ENCODE results near the gene ATP12A.

ATP12A gene

DNA sequence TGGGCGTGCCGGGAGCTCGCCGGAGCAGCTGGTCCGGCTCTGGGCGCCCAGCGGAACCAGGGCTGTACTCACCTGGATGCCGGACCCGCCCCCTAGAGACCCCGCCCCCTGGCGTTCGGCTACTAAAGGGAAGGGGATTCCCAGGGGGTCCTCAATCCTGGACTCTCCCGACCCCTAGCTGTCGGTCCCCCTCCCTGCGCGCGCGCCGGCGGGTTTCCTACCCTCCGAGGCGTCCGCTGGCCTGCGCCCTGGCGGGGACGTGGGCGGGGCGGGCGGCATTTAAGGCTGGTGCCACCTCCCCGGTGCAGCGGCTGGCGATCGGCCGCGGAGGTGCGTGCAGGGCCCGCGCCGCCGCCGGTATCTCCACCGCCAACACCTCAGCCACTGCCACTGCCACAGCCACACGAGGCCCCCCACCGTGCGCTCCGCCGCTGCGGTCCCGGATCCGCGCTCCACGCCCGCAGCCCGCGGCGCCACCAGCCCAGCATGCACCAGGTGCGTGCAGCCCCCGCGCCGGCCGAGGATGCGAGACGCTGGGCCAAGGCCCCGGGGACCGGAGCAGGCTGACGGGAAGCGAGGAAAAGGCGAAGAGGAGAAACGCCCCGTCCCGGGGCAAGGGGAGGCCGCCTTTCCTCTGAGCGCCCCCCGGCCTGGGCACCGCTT lies at the start of gene ATP12A:
TSS of gene ATP12A (plus strand) at position 151 of the 663 bp plus-strand sequence. CDS start at position 487, 336 bp downstream.
- peaks cover 8% of the 10 kb centered on the region for H3K4me1 ChIP-seq (ENCODE audit: control insufficient read depth, insufficient read depth, low read length)
- H3K9ac ChIP-seq (ENCODE audit: low read length in 2 of 2): no peak within 1 kb of the TSS
- no peaks in the 10 kb centered on the region for H3K9me3 ChIP-seq (ENCODE audit: control insufficient read depth in 2 of 2, low read length in 2 of 2)
- H3K27ac ChIP-seq (ENCODE audit: low read length): no peak within 1 kb of the TSS
- H3K4me3 ChIP-seq (ENCODE audit: low read length in 2 of 2): peak within 1 kb of the TSS in 1 of 2 donors; percentile 49
- H3K36me3 ChIP-seq (ENCODE audit: control insufficient read depth in 2 of 2, insufficient read depth in 2 of 2, low read length in 2 of 2): no peaks in the 10 kb centered on the region
- H3K27me3 ChIP-seq (ENCODE audit: control insufficient read depth in 1 of 2, insufficient read depth in 2 of 2, low read length in 2 of 2): peaks cover 17 to 22% of the 10 kb centered on the region in 2 donors

DNA sequence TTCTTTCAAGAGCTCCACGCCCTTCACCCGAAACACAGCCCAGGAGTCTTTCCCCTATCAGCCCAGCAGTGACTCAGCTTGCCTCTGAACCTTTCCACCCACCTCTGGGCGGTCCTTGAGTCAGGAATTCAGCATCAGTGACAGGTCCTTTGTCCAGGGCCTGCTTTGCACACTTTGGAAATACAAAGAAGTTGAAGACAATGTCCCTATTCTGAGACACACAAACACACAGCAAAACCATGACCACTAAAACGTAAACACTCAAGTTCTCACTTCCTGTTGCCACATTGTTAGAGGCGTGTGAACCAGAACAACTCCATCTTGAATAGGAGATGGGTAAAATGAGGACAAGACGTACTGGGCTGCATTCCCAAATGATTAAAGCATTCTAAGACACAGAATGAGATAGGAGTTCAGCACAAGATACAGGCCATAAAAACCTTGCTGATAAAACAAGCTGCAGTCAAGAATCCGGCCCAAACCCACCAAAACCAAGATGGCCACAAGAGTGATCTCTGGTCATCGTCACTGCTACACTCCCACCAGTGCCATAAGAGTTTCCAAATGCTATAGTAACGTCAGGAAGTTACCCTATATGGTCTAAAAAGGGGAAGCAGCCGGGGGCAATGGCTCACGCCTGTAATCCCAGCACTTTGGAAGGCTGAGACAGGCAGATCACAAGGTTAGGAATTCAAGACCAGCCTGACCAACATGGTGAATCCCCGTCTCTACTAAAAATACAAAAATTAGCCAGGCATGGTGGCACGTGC lies 49.2 kb upstream of the ATP12A start:
- Histone ChIP-seq H3K4me3 (ENCODE audit: low read length in 2 of 2) (no peak overlapping the region), H3K36me3 (ENCODE audit: control insufficient read depth in 2 of 2, insufficient read depth in 2 of 2, low read length in 2 of 2) (no peaks in the 10 kb centered on the region), H3K27ac (ENCODE audit: low read length) (no peak overlapping the region), H3K9me3 (ENCODE audit: control insufficient read depth in 2 of 2, low read length in 2 of 2) (no peaks in the 10 kb centered on the region), H3K9ac (ENCODE audit: low read length in 2 of 2) (no peak overlapping the region), H3K4me1 (ENCODE audit: control insufficient read depth, insufficient read depth, low read length) (no peaks in the 10 kb centered on the region), H3K27me3 (ENCODE audit: control insufficient read depth in 1 of 2, insufficient read depth in 2 of 2, low read length in 2 of 2) (no peaks in the 10 kb centered on the region)

DNA sequence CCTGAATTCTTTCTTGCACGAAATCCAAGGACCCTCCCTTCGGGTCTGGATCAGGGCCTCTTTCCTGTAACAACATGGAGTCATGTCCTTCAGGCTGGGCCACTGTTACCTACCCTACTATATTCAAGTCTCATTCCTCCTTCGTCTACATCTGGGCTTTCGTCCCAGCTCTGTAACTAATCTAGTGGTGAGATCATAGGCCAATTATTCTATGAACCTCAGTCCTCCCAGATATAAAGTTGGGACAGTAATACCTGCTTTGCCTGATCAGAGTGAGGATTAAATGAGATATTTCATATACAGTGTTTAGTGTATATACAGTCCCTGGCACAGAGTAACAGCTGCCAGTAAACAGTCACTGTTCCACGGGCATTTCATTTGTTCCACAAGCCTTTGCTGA lies 48.3 kb upstream of the ATP12A start:
- Histone ChIP-seq H3K27ac (ENCODE audit: low read length) (no peak overlapping the region), H3K4me3 (ENCODE audit: low read length in 2 of 2) (no peak overlapping the region)

DNA sequence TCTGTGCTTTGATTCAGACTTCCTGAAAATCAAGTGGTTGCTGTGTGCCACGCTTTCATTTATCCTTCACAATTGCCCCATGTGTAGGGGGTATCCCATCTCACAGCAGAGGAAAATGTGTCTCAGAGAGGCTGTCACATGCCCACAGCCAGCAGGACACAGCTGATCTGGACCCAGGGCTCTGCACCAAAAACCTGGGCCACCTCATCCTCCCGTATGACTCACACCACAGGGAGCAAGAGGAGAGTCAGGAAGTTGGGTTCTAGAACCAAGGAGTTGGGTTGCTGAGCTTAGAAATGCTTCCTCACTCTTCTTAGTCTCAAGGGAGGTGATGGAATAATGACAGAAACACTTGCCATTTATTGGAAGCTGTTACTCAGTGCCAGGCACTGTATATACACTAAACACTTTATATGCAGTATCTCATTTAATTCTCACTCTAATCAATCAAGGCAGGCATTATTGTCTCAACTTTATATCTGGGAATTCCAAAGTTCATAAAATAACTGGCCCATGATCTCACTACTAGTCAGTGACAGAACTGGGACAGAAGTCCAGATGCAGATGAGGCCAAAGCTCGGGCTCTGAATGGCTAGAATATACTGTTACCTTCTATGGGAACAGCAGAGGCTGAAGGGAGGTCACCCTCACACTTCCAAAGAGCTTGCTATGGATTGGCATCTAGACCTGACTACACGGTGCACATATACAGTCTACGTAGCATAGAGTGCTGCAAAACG lies 47.7 kb upstream of the ATP12A start:
- H3K4me3 ChIP-seq (ENCODE audit: low read length in 2 of 2): no peak overlapping the region
- H3K9ac ChIP-seq (ENCODE audit: low read length in 2 of 2): no peak overlapping the region
- H3K9me3 ChIP-seq (ENCODE audit: control insufficient read depth in 2 of 2, low read length in 2 of 2): no peaks in the 10 kb centered on the region
- H3K27ac ChIP-seq (ENCODE audit: low read length): no peak overlapping the region
- H3K27me3 ChIP-seq (ENCODE audit: control insufficient read depth in 1 of 2, insufficient read depth in 2 of 2, low read length in 2 of 2): no peaks in the 10 kb centered on the region
- H3K36me3 ChIP-seq (ENCODE audit: control insufficient read depth in 2 of 2, insufficient read depth in 2 of 2, low read length in 2 of 2): no peaks in the 10 kb centered on the region
- H3K4me1 ChIP-seq (ENCODE audit: control insufficient read depth, insufficient read depth, low read length): no peaks in the 10 kb centered on the region

More for the DNA sequence above, 48.3 kb upstream of the ATP12A start:
- Histone ChIP-seq H3K9ac (ENCODE audit: low read length in 2 of 2) (no peak overlapping the region), H3K4me1 (ENCODE audit: control insufficient read depth, insufficient read depth, low read length) (no peaks in the 10 kb centered on the region), H3K9me3 (ENCODE audit: control insufficient read depth in 2 of 2, low read length in 2 of 2) (no peaks in the 10 kb centered on the region), H3K27me3 (ENCODE audit: control insufficient read depth in 1 of 2, insufficient read depth in 2 of 2, low read length in 2 of 2) (no peaks in the 10 kb centered on the region), H3K36me3 (ENCODE audit: control insufficient read depth in 2 of 2, insufficient read depth in 2 of 2, low read length in 2 of 2) (no peaks in the 10 kb centered on the region)

DNA sequence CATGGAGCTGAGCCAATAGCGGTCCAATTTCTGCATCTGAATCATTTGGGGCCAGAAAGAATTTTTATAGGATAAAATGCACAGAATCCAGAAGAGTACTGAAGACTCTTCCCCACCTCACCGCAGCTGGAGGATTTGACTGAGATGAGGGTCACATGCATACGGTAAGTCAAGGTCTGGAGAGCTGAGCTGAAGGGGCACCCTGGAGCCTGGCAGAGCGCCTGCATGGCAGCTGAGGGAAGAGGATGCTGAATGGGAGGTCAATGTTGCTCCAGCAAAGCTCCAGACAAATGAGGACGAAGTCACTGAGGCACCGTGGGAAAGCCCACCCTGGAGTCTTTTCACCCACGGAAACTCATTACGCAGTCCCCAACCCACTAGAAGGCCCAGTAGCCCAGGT lies 43.4 kb upstream of the ATP12A start:
- no peaks in the 10 kb centered on the region for H3K9me3 ChIP-seq (ENCODE audit: control insufficient read depth in 2 of 2, low read length in 2 of 2)
- H3K27ac ChIP-seq (ENCODE audit: low read length): no peak overlapping the region
- H3K27me3 ChIP-seq (ENCODE audit: control insufficient read depth in 1 of 2, insufficient read depth in 2 of 2, low read length in 2 of 2): peaks cover 0 to 6% of the 10 kb centered on the region in 2 donors
- H3K4me1 ChIP-seq (ENCODE audit: control insufficient read depth, insufficient read depth, low read length): no peaks in the 10 kb centered on the region
- no peak overlapping the region for H3K9ac ChIP-seq (ENCODE audit: low read length in 2 of 2)
- H3K4me3 ChIP-seq (ENCODE audit: low read length in 2 of 2): no peak overlapping the region
- no peaks in the 10 kb centered on the region for H3K36me3 ChIP-seq (ENCODE audit: control insufficient read depth in 2 of 2, insufficient read depth in 2 of 2, low read length in 2 of 2)

DNA sequence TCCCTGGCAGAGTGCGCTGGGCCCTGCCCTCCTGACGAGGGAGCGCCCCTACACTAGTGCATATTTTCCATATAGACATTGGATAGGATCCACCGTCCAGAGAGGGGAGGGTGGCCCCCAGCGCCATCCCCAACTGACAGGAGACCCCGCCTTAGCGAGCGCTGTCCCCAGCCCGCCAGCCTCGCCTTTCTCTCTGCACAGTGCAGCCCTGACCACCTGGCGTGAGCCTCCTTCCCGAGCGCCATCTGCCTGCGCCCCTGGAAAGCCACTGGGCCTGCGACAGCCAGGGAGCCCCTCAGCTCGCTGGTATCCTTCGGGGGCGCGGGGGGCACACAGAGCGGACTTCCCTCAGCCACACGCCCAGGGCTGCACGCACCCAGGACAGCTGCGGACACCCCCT lies 42.1 kb upstream of the ATP12A start:
- no peaks in the 10 kb centered on the region for H3K4me1 ChIP-seq (ENCODE audit: control insufficient read depth, insufficient read depth, low read length)

DNA sequence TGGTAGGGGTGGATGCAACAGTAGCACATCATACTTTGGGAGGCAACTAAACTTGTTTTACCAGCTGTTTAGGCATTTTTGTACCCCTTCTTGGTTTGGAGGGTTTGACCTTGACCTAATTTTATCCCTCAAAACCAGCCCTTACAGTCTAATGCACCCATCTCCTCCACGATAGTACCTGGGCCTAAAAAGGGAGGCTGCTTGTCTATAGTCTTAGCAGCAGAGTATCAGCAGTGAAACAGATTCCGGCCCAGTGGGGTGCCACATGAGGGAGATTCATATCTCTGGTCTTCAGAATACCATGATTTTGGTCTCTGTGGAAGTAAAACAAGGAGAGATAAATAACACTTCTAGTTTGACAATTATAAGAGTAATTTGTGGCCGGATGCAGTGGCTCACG lies 39.5 kb upstream of the ATP12A start:
- Histone ChIP-seq H3K36me3 (ENCODE audit: control insufficient read depth in 2 of 2, insufficient read depth in 2 of 2, low read length in 2 of 2) (no peaks in the 10 kb centered on the region), H3K9me3 (ENCODE audit: control insufficient read depth in 2 of 2, low read length in 2 of 2) (no peaks in the 10 kb centered on the region), H3K4me1 (ENCODE audit: control insufficient read depth, insufficient read depth, low read length) (no peaks in the 10 kb centered on the region)

More for the DNA sequence above, 42.1 kb upstream of the ATP12A start:
- H3K27me3 ChIP-seq (ENCODE audit: control insufficient read depth in 1 of 2, insufficient read depth in 2 of 2, low read length in 2 of 2): peaks cover 0 to 6% of the 10 kb centered on the region in 2 donors
- no peak overlapping the region for H3K9ac ChIP-seq (ENCODE audit: low read length in 2 of 2)
- H3K27ac ChIP-seq (ENCODE audit: low read length): no peak overlapping the region
- H3K4me3 ChIP-seq (ENCODE audit: low read length in 2 of 2): no peak overlapping the region
- no peaks in the 10 kb centered on the region for H3K9me3 ChIP-seq (ENCODE audit: control insufficient read depth in 2 of 2, low read length in 2 of 2)
- no peaks in the 10 kb centered on the region for H3K36me3 ChIP-seq (ENCODE audit: control insufficient read depth in 2 of 2, insufficient read depth in 2 of 2, low read length in 2 of 2)

DNA sequence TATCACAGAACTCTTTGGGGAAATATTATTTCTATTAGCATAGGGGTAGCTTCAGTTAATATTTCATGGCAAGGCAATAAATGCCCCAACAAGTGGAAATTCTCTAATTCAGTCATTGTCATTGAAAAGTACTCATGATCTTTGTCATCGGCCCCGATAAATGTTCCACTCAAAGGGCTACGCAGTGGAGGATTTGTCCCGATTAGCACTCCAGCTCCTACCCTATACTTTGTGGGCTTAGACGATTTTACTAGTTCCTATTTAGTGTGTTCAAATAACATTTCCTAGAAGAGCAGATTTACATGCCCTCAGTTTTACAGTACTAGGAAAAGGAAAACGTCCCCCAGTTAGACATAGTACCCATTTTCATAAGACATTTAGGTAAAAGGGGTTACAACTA lies 38.0 kb upstream of the ATP12A start:
- H3K27me3 ChIP-seq (ENCODE audit: control insufficient read depth in 1 of 2, insufficient read depth in 2 of 2, low read length in 2 of 2): peaks cover 0 to 6% of the 10 kb centered on the region in 2 donors
- H3K27ac ChIP-seq (ENCODE audit: low read length): no peak overlapping the region
- no peak overlapping the region for H3K9ac ChIP-seq (ENCODE audit: low read length in 2 of 2)
- H3K4me1 ChIP-seq (ENCODE audit: control insufficient read depth, insufficient read depth, low read length): no peaks in the 10 kb centered on the region
- no peaks in the 10 kb centered on the region for H3K9me3 ChIP-seq (ENCODE audit: control insufficient read depth in 2 of 2, low read length in 2 of 2)
- no peak overlapping the region for H3K4me3 ChIP-seq (ENCODE audit: low read length in 2 of 2)
- no peaks in the 10 kb centered on the region for H3K36me3 ChIP-seq (ENCODE audit: control insufficient read depth in 2 of 2, insufficient read depth in 2 of 2, low read length in 2 of 2)

More for the DNA sequence above, 39.5 kb upstream of the ATP12A start:
- Histone ChIP-seq H3K27me3 (ENCODE audit: control insufficient read depth in 1 of 2, insufficient read depth in 2 of 2, low read length in 2 of 2) (peaks cover 0 to 6% of the 10 kb centered on the region in 2 donors), H3K4me3 (ENCODE audit: low read length in 2 of 2) (no peak overlapping the region), H3K9ac (ENCODE audit: low read length in 2 of 2) (no peak overlapping the region), H3K27ac (ENCODE audit: low read length) (no peak overlapping the region)

DNA sequence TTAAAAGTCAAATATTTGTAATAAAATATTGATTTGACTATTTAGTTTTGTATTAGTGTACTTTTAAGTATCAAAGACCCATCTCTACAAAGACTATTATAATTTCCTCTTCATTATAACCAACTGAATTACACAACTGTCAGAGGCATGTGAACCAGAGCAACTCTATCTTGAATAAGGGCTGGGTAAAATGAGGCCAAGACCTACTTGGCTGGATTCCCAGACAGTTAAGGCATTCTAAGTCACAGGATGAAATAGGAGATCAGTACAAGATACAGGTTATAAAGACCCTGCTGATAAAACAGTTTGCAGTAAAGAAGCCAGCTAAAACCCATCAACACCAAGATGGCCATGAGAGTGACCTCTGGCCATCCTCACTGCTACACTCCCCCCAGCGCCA lies 36.2 kb upstream of the ATP12A start:
- no peak overlapping the region for H3K9ac ChIP-seq (ENCODE audit: low read length in 2 of 2)
- H3K27ac ChIP-seq (ENCODE audit: low read length): no peak overlapping the region
- no peak overlapping the region for H3K4me3 ChIP-seq (ENCODE audit: low read length in 2 of 2)
- no peaks in the 10 kb centered on the region for H3K36me3 ChIP-seq (ENCODE audit: control insufficient read depth in 2 of 2, insufficient read depth in 2 of 2, low read length in 2 of 2)
- H3K27me3 ChIP-seq (ENCODE audit: control insufficient read depth in 1 of 2, insufficient read depth in 2 of 2, low read length in 2 of 2): no peaks in the 10 kb centered on the region
- no peaks in the 10 kb centered on the region for H3K9me3 ChIP-seq (ENCODE audit: control insufficient read depth in 2 of 2, low read length in 2 of 2)
- H3K4me1 ChIP-seq (ENCODE audit: control insufficient read depth, insufficient read depth, low read length): no peaks in the 10 kb centered on the region

DNA sequence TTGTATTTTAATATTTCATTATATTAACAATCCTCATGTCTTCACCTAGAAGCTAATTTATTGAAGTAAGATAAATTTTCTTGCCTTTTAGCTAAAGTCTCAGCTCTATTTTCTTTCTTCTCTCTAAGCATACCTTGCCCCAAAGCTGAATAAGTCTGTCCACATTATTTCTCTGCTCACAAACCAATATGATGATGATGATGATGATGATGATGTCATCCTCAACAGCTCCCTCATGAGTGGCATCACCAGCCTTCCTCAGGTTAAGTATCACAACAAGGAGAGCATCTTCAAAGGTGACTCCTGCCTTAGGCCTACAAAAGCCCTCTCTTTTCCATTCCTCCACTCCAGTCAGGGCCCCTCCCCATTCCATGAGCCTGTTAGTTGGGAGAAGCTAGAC lies 31.9 kb upstream of the ATP12A start:
- Histone ChIP-seq H3K4me1 (ENCODE audit: control insufficient read depth, insufficient read depth, low read length) (no peaks in the 10 kb centered on the region), H3K27ac (ENCODE audit: low read length) (no peak overlapping the region), H3K9me3 (ENCODE audit: control insufficient read depth in 2 of 2, low read length in 2 of 2) (no peaks in the 10 kb centered on the region), H3K27me3 (ENCODE audit: control insufficient read depth in 1 of 2, insufficient read depth in 2 of 2, low read length in 2 of 2) (no peaks in the 10 kb centered on the region), H3K36me3 (ENCODE audit: control insufficient read depth in 2 of 2, insufficient read depth in 2 of 2, low read length in 2 of 2) (no peaks in the 10 kb centered on the region), H3K9ac (ENCODE audit: low read length in 2 of 2) (no peak overlapping the region), H3K4me3 (ENCODE audit: low read length in 2 of 2) (no peak overlapping the region)

Measured in stomach smooth muscle (tissue), 2 donors.